ENCODE measurements around the gene EPN3. TPM values are rescaled to one million over a fixed set of nuclear protein-coding genes. Genes with fewer than 3 reads are reported as not detected.

Gene EPN3
- total RNA-seq, result not detected in 2 replicates

- peaks cover 12% of the 10 kb centered on the region for H3K4me1 Mint-ChIP-seq (ENCODE audit: low read depth)
- no peak within 1 kb of the TSS for H3K27ac Mint-ChIP-seq
- H3K36me3 Mint-ChIP-seq (ENCODE audit: low read depth), result no peaks in the 10 kb centered on the region
- intact Hi-C loops (cut with micrococcal nuclease), result no loop called here
- H3K4me3 Mint-ChIP-seq (ENCODE audit: low read depth), result no peak within 1 kb of the TSS
- H3K27me3 Mint-ChIP-seq (ENCODE audit: low read depth), result peaks cover 46% of the 10 kb centered on the region
- DNase-seq (ENCODE audit: low spot score), result no peak
- no peaks in the 10 kb centered on the region for H3K9me3 Mint-ChIP-seq
These were observed at the start of gene EPN3 for GRCh38 chr17:50532452-50533024. Gene EPN3 (plus strand): TSS chr17:50532735. CDS start chr17:50536557, 3,822 bp downstream.

DNA sequence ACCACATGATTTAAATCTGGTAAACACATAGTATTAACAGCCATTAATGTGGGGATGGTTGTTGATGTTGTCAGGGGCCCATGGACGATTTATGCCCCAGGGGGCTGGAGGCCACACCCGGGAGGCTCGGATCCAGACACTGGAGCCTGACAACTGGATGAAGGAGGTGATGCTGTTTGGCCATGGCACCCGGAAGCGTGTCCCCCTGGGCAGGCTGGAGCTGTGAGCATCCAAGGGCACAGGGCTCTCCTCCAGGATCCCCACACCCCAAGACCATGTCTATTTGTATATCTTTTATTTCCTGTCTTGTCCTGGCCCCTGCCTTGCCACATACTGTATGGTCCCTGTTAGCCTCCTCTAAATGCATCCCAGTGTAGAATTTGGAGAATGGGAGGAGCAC, 49.3 kb upstream of the EPN3 start:
- DNase-seq (ENCODE audit: low spot score), result no peak
- intact Hi-C loops (cut with micrococcal nuclease), result loop anchor here (5.0 to 10.0 kb wide), 2 partner anchors 144 to 222 kb away; partner anchors contain the start of gene ANKRD40
- Mint-ChIP-seq H3K4me1 (ENCODE audit: low read depth) (peaks cover 15% of the 10 kb centered on the region), H3K4me3 (ENCODE audit: low read depth) (no peak overlapping the region), H3K27ac (no peak overlapping the region), H3K36me3 (ENCODE audit: low read depth) (peaks cover 36% of the 10 kb centered on the region), H3K27me3 (ENCODE audit: low read depth) (no peaks in the 10 kb centered on the region), H3K9me3 (no peaks in the 10 kb centered on the region)

DNA sequence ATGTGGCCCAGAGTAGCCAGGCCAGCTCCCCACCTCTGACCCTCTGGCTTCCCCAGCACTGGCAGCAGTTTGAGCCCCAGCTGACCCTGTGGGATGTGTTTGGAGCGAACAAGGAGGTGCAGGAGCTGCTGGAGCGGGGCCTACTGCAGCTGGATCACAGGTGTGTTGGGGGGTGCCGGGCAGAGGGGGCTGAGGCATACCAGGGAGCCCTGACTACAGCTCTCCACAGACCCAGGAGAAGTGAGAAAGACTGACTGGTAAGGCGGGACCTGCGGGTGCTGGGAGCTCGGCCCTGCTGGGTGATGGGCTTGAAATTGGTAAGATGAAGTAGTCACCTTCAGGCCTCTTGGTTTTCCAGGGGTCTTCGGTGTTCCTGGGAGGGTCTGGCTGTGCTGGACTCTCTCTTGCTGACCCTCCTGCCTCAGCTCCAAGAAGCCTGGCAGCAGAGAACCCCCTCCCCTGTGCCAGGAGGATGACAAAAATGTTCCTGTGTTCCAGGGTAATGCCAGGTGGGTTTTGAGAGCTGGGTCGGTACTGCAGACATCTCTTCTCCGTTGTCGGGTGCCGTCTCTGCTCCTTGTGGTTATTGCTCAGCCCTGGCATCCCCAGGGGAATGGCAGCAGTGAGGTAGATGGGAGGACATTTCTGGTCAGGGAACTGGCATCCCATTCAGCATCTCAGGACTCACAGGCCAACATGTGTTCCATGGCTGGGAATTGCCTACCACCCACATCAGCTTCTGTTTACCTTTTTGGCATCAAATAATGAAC, 48.0 kb upstream of the EPN3 start:
- Mint-ChIP-seq H3K27ac (no peak overlapping the region), H3K4me3 (ENCODE audit: low read depth) (no peak overlapping the region), H3K27me3 (ENCODE audit: low read depth) (no peaks in the 10 kb centered on the region), H3K4me1 (ENCODE audit: low read depth) (peaks cover 11% of the 10 kb centered on the region), H3K36me3 (ENCODE audit: low read depth) (peaks cover 34% of the 10 kb centered on the region), H3K9me3 (no peaks in the 10 kb centered on the region)
- DNase-seq (ENCODE audit: low spot score), result no peak
- intact Hi-C loops (cut with micrococcal nuclease), result loop anchor here (5.0 to 10.0 kb wide), 2 partner anchors 143 to 220 kb away; partner anchors contain the start of gene ANKRD40

- Mint-ChIP-seq H3K4me3 (ENCODE audit: low read depth) (no peak overlapping the region), H3K27ac (no peak overlapping the region), H3K27me3 (ENCODE audit: low read depth) (no peaks in the 10 kb centered on the region), H3K4me1 (ENCODE audit: low read depth) (peaks cover 4% of the 10 kb centered on the region), H3K36me3 (ENCODE audit: low read depth) (peaks cover 29% of the 10 kb centered on the region), H3K9me3 (no peaks in the 10 kb centered on the region)
- no peak for DNase-seq (ENCODE audit: low spot score)
- intact Hi-C loops (cut with micrococcal nuclease), result loop anchor here (10.0 kb wide), 1 partner anchor 217 kb away; the partner anchor contains the start of gene ANKRD40
These were observed 45.1 kb upstream of the EPN3 start for GRCh38 chr17:50487213-50488096.

GRCh38 chr17:50488880-50489279, 43.7 kb upstream of the EPN3 start:
- Mint-ChIP-seq H3K27ac (no peak overlapping the region), H3K27me3 (ENCODE audit: low read depth) (peaks cover 1% of the 10 kb centered on the region), H3K9me3 (no peaks in the 10 kb centered on the region), H3K4me1 (ENCODE audit: low read depth) (no peaks in the 10 kb centered on the region), H3K4me3 (ENCODE audit: low read depth) (no peak overlapping the region), H3K36me3 (ENCODE audit: low read depth) (peaks cover 16% of the 10 kb centered on the region)
- DNase-seq (ENCODE audit: low spot score), result no peak
- intact Hi-C loops (cut with micrococcal nuclease), result loop anchor here (10.0 kb wide), 1 partner anchor 216 kb away; the partner anchor contains the start of gene ANKRD40

DNA sequence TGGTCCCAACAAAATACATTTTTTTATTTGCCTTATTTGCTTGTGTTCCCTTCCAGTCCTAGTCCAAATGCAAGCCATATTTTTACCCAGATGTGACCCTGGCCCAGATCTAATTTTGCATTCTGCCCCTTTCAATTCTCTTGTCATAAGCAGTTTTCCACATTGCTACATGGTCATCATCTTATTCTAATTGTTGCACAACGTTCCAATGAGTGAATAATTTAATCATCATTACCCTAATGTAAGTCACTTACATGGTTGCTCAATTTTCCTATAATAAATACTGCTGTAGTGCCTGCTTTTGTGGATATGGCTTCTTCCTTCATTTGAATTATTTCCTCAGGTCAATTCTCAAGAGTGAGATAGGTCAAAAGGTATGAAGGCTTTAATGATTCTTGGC, 41.0 kb upstream of the EPN3 start:
- no peak overlapping the region for H3K27ac Mint-ChIP-seq
- no peaks in the 10 kb centered on the region for H3K36me3 Mint-ChIP-seq (ENCODE audit: low read depth)
- H3K9me3 Mint-ChIP-seq, result no peaks in the 10 kb centered on the region
- intact Hi-C loops (cut with micrococcal nuclease), result no loop called here
- peaks cover 2% of the 10 kb centered on the region for H3K27me3 Mint-ChIP-seq (ENCODE audit: low read depth)
- no peak overlapping the region for H3K4me3 Mint-ChIP-seq (ENCODE audit: low read depth)
- no peaks in the 10 kb centered on the region for H3K4me1 Mint-ChIP-seq (ENCODE audit: low read depth)
- no peak for DNase-seq (ENCODE audit: low spot score)

DNA sequence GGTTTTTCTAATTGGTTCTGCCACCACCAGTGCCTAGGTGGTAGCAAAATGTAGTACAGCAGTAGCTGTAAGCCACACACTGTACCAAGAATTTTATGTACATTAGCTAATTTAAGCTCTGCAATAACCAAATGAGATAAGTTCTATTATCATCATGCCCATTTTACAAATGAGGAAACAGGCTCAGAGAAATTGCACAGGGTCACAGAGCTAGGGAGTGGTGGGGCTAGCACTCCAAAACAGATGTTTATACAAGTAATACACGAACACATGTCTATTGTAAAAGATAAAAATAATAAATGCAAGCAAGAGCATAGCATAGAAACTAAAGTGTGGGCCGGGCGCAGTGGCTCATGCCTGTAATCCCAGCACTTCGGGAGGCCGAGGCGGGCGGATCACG, 40.3 kb upstream of the EPN3 start:
- DNase-seq (ENCODE audit: low spot score), result no peak
- Mint-ChIP-seq H3K4me3 (ENCODE audit: low read depth) (no peak overlapping the region), H3K36me3 (ENCODE audit: low read depth) (no peaks in the 10 kb centered on the region), H3K9me3 (no peaks in the 10 kb centered on the region), H3K27ac (no peak overlapping the region), H3K4me1 (ENCODE audit: low read depth) (no peaks in the 10 kb centered on the region), H3K27me3 (ENCODE audit: low read depth) (peaks cover 2% of the 10 kb centered on the region)
- intact Hi-C loops (cut with micrococcal nuclease), result no loop called here

GRCh38 chr17:50493744-50494143, 38.8 kb upstream of the EPN3 start:
- intact Hi-C loops (cut with micrococcal nuclease), result no loop called here
- H3K27me3 Mint-ChIP-seq (ENCODE audit: low read depth), result peaks cover 2% of the 10 kb centered on the region
- H3K4me1 Mint-ChIP-seq (ENCODE audit: low read depth), result no peaks in the 10 kb centered on the region

DNA sequence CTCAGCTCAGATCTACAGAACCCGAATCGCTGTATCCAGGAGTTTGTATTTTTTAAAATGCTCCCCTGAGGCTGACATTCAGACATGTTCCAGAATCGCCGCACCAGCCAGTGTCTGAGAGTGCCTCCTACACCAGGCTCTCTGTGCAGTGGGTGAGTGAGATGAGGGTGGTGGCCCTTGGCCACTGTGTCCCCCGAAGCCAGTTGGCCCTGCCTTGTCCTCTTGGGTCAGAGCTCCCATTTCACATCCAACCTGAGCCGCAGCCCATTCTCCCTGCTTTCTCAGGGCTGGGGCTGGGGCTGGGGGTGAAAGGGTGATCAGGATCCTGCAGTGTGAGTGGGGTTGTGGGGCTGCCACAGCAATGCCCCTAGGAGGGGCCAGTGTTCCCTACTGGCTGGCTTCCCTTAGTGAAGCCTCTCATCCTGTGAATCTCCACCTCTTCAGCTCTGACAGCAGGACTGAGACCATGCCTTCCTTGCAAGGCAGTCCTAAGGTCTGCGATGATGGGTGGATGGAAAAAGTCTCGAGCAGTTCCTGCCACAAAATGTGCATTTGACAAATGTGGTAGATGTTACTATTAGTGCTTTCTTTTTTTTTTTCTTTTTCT, 37.2 kb upstream of the EPN3 start:
- H3K27me3 Mint-ChIP-seq (ENCODE audit: low read depth), result peaks cover 2% of the 10 kb centered on the region
- DNase-seq (ENCODE audit: low spot score), result no peak
- H3K36me3 Mint-ChIP-seq (ENCODE audit: low read depth), result no peaks in the 10 kb centered on the region
- H3K9me3 Mint-ChIP-seq, result no peaks in the 10 kb centered on the region
- H3K27ac Mint-ChIP-seq, result no peak overlapping the region
- intact Hi-C loops (cut with micrococcal nuclease), result no loop called here
- H3K4me3 Mint-ChIP-seq (ENCODE audit: low read depth), result no peak overlapping the region
- no peaks in the 10 kb centered on the region for H3K4me1 Mint-ChIP-seq (ENCODE audit: low read depth)

More at GRCh38 chr17:50493744-50494143, 38.8 kb upstream of the EPN3 start:
- H3K27ac Mint-ChIP-seq, result no peak overlapping the region
- no peaks in the 10 kb centered on the region for H3K36me3 Mint-ChIP-seq (ENCODE audit: low read depth)
- DNase-seq (ENCODE audit: low spot score), result no peak
- no peak overlapping the region for H3K4me3 Mint-ChIP-seq (ENCODE audit: low read depth)
- no peaks in the 10 kb centered on the region for H3K9me3 Mint-ChIP-seq

DNA sequence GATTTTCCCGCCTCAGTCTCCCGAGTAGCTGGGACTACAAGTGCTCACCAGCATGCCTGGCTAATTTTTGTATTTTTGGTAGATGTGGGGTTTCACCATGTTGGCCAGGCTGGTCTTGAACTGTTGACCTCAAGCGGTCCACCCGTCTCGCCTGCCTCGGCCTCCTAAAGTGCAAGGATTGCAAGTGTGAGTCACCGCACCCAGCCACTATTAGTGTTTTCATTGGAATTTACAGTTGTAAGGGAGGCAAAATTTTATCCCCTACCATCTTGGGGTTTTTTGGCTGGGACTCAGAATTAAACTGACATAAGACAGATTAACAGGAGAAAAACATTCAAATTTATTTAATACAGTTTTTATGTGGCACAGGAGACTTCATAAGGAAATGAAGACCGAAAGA, 36.6 kb upstream of the EPN3 start:
- no peaks in the 10 kb centered on the region for H3K4me1 Mint-ChIP-seq (ENCODE audit: low read depth)
- H3K4me3 Mint-ChIP-seq (ENCODE audit: low read depth), result no peak overlapping the region
- no peak overlapping the region for H3K27ac Mint-ChIP-seq
- H3K9me3 Mint-ChIP-seq, result no peaks in the 10 kb centered on the region
- DNase-seq (ENCODE audit: low spot score), result no peak
- no peaks in the 10 kb centered on the region for H3K36me3 Mint-ChIP-seq (ENCODE audit: low read depth)
- H3K27me3 Mint-ChIP-seq (ENCODE audit: low read depth), result peaks cover 2% of the 10 kb centered on the region
- intact Hi-C loops (cut with micrococcal nuclease), result no loop called here

- Mint-ChIP-seq H3K9me3 (no peaks in the 10 kb centered on the region), H3K36me3 (ENCODE audit: low read depth) (no peaks in the 10 kb centered on the region), H3K4me1 (ENCODE audit: low read depth) (peaks cover 3% of the 10 kb centered on the region), H3K4me3 (ENCODE audit: low read depth) (no peak overlapping the region), H3K27me3 (ENCODE audit: low read depth) (peaks cover 2% of the 10 kb centered on the region), H3K27ac (no peak overlapping the region)
- no peak for DNase-seq (ENCODE audit: low spot score)
- intact Hi-C loops (cut with micrococcal nuclease), result no loop called here
These were observed 34.3 kb upstream of the EPN3 start for GRCh38 chr17:50498021-50498874.

DNA sequence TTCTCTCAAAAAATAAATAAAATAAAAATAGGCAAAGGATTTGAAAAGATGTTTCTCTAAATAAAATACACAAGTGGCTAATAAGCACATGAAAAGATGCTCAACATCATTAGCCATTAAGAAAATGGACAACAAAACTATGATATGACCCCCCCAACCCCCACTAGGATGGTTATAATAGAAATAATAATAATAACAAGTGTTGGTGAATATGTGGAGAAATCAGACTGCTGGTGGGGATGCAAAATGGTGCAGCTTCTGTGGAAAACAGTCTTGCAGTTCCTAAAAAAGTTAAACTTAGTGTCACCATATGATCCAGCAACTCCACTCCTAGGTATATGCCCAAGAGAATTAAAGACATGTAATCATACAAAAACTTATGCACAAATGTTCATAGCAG, 33.3 kb upstream of the EPN3 start:
- H3K4me1 Mint-ChIP-seq (ENCODE audit: low read depth), result peaks cover 9% of the 10 kb centered on the region
- H3K27ac Mint-ChIP-seq, result no peak overlapping the region
- DNase-seq (ENCODE audit: low spot score), result no peak
- intact Hi-C loops (cut with micrococcal nuclease), result no loop called here
- no peaks in the 10 kb centered on the region for H3K9me3 Mint-ChIP-seq
- no peaks in the 10 kb centered on the region for H3K27me3 Mint-ChIP-seq (ENCODE audit: low read depth)
- H3K36me3 Mint-ChIP-seq (ENCODE audit: low read depth), result no peaks in the 10 kb centered on the region
- H3K4me3 Mint-ChIP-seq (ENCODE audit: low read depth), result no peak overlapping the region

Data from activated T-helper 2 cell treated with anti-CD3 and anti-CD28 coated beads, Interferon-gamma antibody, Interleukin-2, Interleukin-4, amounts not matched to agents 10 μg/mL and 5 μg/mL and 100 μg/mL, durations not matched to agents 14 hours and 24 hours and 36 hours (primary cell).